Esophagus muscularis mucosa (tissue), 4 donors: ENCODE results near the gene UGT2A1.

ENCODE experiments used
- CTCF ChIP-seq, 3 experiments: fragments of 200-600 bp in 2 of 3; fragments of 450-650 bp in 1 of 3; sonication (generic) in 2 of 3; IDR thresholded peaks; one replicate each; pipeline ENCODE4 v1.5.1; 2017 to 2019; ENCODE audit warnings: antibody characterized with exemption in 3 of 3, mild to moderate bottlenecking in 2 of 3, moderate library complexity in 1 of 3
- EP300 ChIP-seq: sonication (generic); formaldehyde crosslinking; IDR thresholded peaks from one replicate; pipeline ENCODE4 v1.6.1; 2017; ENCODE audit warnings: antibody characterized with exemption
- POLR2A ChIP-seq: fragments of 450-650 bp; IDR thresholded peaks from one replicate; pipeline ENCODE4 v1.6.1; 2017; ENCODE audit warnings: antibody characterized with exemption, moderate library complexity, mild to moderate bottlenecking, low read depth
- POLR2AphosphoS5 ChIP-seq, 2 donors: sonication (generic); formaldehyde crosslinking; IDR thresholded peaks; one replicate each; pipeline ENCODE4 v1.6.1; 2017; ENCODE audit warnings: antibody characterized with exemption in 2 of 2

- TF ChIP-seq CTCF (IDR thresholded peaks at IDR 0.05) (no peak), POLR2AphosphoS5 (IDR thresholded peaks at IDR 0.05) (no peak), POLR2A (no peak), EP300 (no peak)
These were observed 106.8 kb downstream of the UGT2A1 start for GRCh38 chr4:69546134-69546765.
